ENCODE data around the gene ZFR. TPM values are rescaled to one million over a fixed set of nuclear protein-coding genes. Genes with fewer than 3 reads are reported as not detected.

ZFR gene
- total and polyA plus RNA-seq, 9 of the 15 experiments (the other 6 are each of a cell fraction or from before 2014, with no cell fraction given): 35.5 to 108 (median 71.1) TPM

DNA sequence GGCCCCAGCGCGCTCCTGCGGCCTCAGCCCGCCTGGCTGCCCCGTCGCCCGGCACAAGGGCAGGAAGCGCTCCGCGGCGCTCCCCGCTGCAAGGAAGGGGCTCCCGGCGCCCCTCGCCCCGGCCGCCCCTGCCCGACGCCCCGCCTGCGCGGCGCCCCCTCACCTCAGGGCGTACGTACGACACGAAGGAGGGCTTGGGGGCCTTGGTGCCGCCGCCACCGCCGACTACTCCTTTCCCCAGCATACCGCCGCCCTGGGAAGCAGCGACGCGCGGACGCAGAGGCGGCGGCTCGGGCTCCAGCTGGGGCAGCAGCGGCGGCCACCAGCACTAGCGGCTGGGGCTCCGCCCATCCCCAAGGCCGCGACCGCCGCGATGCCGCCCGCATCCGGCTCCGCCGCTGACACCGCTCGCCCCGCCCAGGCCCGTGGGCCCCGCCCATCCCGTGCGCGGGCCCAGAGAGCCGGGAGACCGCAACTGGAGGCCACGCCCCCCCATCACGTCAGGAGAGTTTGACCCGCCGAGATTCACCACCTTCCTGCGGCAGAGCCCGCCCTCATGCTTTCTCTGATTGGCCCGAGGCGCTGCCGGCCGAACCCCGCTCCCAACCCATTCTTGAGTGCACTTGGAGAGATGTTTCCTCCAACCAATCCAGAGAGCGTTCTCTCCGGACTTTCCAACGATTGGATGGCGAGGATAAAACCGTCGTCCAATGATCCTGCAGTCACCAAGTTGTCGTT, 131.8 kb downstream of the ZFR start, which contains the start of gene MTMR12 (continued):
- TF ChIP-seq ZBTB1 (CRISPR knock-in tag; IDR thresholded peaks at IDR 0.05; ENCODE audit: borderline replicate concordance, low read depth) (peak; percentile 99), ATF1 (CRISPR knock-in tag; IDR thresholded peaks at IDR 0.05) (no peak), ATF1 (tag; IDR thresholded peaks at IDR 0.05) (peak; percentile 91), ESRRA (IDR thresholded peaks at IDR 0.05; ENCODE audit: borderline replicate concordance, low read depth) (peak; percentile 91; the same call in 1 of the 2 replicates), CEBPZ (IDR thresholded peaks at IDR 0.05; ENCODE audit: borderline replicate concordance, low read depth, low read length) (peak; percentile 92), CREB1 (IDR thresholded peaks at IDR 0.05) (peak; percentile 66), CREB1 (CRISPR knock-in tag; IDR thresholded peaks at IDR 0.05) (peak; percentile 68; the same call in 1 of the 2 replicates), TFAP4 (CRISPR knock-in tag; IDR thresholded peaks at IDR 0.05; ENCODE audit: borderline replicate concordance) (peak; percentile 92), ZBTB7A (IDR thresholded peaks at IDR 0.05; ENCODE audit: borderline replicate concordance, control insufficient read depth, low read depth, low read length) (peak; percentile 89; the same call in 1 of the 2 replicates), RCOR1 (IDR thresholded peaks at IDR 0.05; ENCODE audit: borderline replicate concordance in 1 of 2, low read depth in 2 of 2, low read length in 2 of 2) (peak in 1 of 2 experiments; percentile 89; a peak in 2 of 4 replicates), GTF2A2 (tag; IDR thresholded peaks at IDR 0.05) (no peak), CSDE1 (IDR thresholded peaks at IDR 0.05) (peak in 1 of 2 experiments; percentile 30; a peak in 1 of 4 replicates), JUND (IDR thresholded peaks at IDR 0.05; ENCODE audit: borderline replicate concordance, low read depth, low read length) (no peak), JUND (tag; IDR thresholded peaks at IDR 0.05; ENCODE audit: borderline replicate concordance, low read depth, low read length) (peak; percentile 35; the same call in 1 of the 3 replicates), L3MBTL2 (IDR thresholded peaks at IDR 0.05) (peak; percentile 53; the same call in 1 of the 2 replicates), HCFC1 (IDR thresholded peaks at IDR 0.05; ENCODE audit: low read depth, low read length) (peak; percentile 36; the same call in 1 of the 2 replicates)
- TF ChIP-seq, protein P1, sequence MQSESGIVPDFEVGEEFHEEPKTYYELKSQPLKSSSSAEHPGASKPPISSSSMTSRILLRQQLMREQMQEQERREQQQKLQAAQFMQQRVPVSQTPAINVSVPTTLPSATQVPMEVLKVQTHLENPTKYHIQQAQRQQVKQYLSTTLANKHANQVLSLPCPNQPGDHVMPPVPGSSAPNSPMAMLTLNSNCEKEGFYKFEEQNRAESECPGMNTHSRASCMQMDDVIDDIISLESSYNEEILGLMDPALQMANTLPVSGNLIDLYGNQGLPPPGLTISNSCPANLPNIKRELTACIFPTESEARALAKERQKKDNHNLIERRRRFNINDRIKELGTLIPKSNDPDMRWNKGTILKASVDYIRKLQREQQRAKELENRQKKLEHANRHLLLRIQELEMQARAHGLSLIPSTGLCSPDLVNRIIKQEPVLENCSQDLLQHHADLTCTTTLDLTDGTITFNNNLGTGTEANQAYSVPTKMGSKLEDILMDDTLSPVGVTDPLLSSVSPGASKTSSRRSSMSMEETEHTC (IDR thresholded peaks at IDR 0.05): no peak
- TF ChIP-seq, protein P2, sequence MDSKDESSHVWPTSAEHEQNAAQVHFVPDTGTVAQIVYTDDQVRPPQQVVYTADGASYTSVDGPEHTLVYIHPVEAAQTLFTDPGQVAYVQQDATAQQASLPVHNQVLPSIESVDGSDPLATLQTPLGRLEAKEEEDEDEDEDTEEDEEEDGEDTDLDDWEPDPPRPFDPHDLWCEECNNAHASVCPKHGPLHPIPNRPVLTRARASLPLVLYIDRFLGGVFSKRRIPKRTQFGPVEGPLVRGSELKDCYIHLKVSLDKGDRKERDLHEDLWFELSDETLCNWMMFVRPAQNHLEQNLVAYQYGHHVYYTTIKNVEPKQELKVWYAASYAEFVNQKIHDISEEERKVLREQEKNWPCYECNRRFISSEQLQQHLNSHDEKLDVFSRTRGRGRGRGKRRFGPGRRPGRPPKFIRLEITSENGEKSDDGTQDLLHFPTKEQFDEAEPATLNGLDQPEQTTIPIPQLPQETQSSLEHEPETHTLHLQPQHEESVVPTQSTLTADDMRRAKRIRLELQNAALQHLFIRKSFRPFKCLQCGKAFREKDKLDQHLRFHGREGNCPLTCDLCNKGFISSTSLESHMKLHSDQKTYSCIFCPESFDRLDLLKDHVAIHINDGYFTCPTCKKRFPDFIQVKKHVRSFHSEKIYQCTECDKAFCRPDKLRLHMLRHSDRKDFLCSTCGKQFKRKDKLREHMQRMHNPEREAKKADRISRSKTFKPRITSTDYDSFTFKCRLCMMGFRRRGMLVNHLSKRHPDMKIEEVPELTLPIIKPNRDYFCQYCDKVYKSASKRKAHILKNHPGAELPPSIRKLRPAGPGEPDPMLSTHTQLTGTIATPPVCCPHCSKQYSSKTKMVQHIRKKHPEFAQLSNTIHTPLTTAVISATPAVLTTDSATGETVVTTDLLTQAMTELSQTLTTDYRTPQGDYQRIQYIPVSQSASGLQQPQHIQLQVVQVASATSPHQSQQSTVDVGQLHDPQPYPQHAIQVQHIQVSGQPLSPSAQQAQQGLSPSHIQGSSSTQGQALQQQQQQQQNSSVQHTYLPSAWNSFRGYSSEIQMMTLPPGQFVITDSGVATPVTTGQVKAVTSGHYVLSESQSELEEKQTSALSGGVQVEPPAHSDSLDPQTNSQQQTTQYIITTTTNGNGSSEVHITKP (IDR thresholded peaks at IDR 0.05; ENCODE audit: partially characterized antibody): no peak
